K562 (cell line): ENCODE data around the gene PCED1B. TPM values are rescaled to one million over a fixed set of nuclear protein-coding genes. Genes with fewer than 3 reads are reported as not detected.

Source experiments
- MGA ChIP-seq: fragments of 450-650 bp; IDR thresholded peaks from 2 replicates; pipeline ENCODE4 v1.6.1; 2016; ENCODE audit warnings: mild to moderate bottlenecking, moderate library complexity
- PTBP1 ChIP-seq: fragments of 200-400 bp; formaldehyde crosslinking; IDR thresholded peaks from 2 replicates; pipeline ENCODE4 v1.6.1; 2017; ENCODE audit warnings: low read depth, low read length
- PYGO2 ChIP-seq: fragments of 450-650 bp; IDR thresholded peaks from 2 replicates; pipeline ENCODE4 v1.6.1; 2016; ENCODE audit warnings: mild to moderate bottlenecking, missing genetic modification characterization, moderate library complexity, missing compliant biosample characterization
- ZBTB40 ChIP-seq, 2 experiments: fragments of 450-650 bp in 1 of 2; sonication (generic) in 1 of 2; formaldehyde crosslinking in 1 of 2; IDR thresholded peaks; 2 replicates each; pipeline versions ENCODE4 v1.7.1 to v1.9.0; 2016 to 2022; ENCODE audit warnings: inconsistent platforms in 1 of 2, mild to moderate bottlenecking in 1 of 2, missing genetic modification reagents in 1 of 2
- ZFPM2 ChIP-seq: fragments of 250-450 bp; sonication (Bioruptor Pico); IDR thresholded peaks from 2 replicates; pipeline ENCODE4 v1.5.1; 2022; ENCODE audit warnings: mild to moderate bottlenecking
- polyA plus RNA-seq, 8 experiments: library from polyadenylated mRNA; depleted of rRNA in 4 of 8; stranded (reverse) in 5 of 8; unstranded in 3 of 8; fragments of >200 nt; fragmentation: Nextera tagmentation in 2 of 8; fragmentation: Illumina TruSeq in 1 of 8; extraction: Ambion mirVana in 2 of 8; extraction: Trizol in 1 of 8; gene quantifications; 2 replicates each; pipeline versions ENCODE4 v1.2.1 to v1.2.3, GENCODE V29; 2011 to 2014; ENCODE audit warnings: inconsistent platforms in 1 of 8, missing spikeins in 1 of 8
- total RNA-seq, 7 experiments: library from RNA; depleted of rRNA in 6 of 7; stranded (reverse); fragments of >200 nt in 6 of 7; fragmentation: Illumina TruSeq in 2 of 7; extraction: Trizol in 2 of 7; gene quantifications; 2 replicates each; pipeline versions ENCODE4 v1.2.1 to v1.2.3, GENCODE V29; 2011 to 2021; ENCODE audit warnings: low replicate concordance in 1 of 7

Gene PCED1B
- total and polyA plus RNA-seq, 9 of the 15 experiments (the other 6 are each of a cell fraction or from before 2014, with no cell fraction given), result 1.2 to 9.3 (median 2.5) TPM

GRCh38 chr12:47080725-47081502, 1.5 kb downstream of the PCED1B start (continued):
- TF ChIP-seq ZBTB40 (IDR thresholded peaks at IDR 0.05) (peak; percentile 53; the same call in 1 of the 2 replicates), ZBTB40 (CRISPR knock-in tag; IDR thresholded peaks at IDR 0.05) (no peak), PTBP1 (peak; percentile 73; the same call in 1 of the 2 replicates), PYGO2 (no peak), MGA (peak; percentile 86), ZFPM2 (CRISPR knock-in tag) (no peak)
